Caco-2 (cell line): ENCODE results near the gene EHMT1. TPM values are rescaled to one million over a fixed set of nuclear protein-coding genes. Genes with fewer than 3 reads are reported as not detected.

ENCODE experiments used
- BruUV-seq: library from RNA; stranded (reverse); fragments of 400-500 nt; replicated peaks from 2 replicates; lab custom pipeline; 2021; lab: Mats Ljungman, UMichigan
- CTCF ChIA-PET: fragments of 300-600 bp; sonication (Branson Sonifier 250); formaldehyde crosslinking; loops from one replicate; lab custom pipeline; 2022; ENCODE audit warnings: antibody characterized with exemption; lab: Charles Lee
- POLR2A ChIA-PET: fragments of 300-600 bp; sonication (Branson Sonifier 250); formaldehyde crosslinking; loops from one replicate; lab custom pipeline; 2022; ENCODE audit warnings: antibody characterized with exemption; lab: Charles Lee
- DNase-seq, 2 experiments: peaks; one replicate each; pipeline versions ENCODE4 v3.0.0 to v3.0.0-alpha.2; 2020 to 2022
- H3K27me3 ChIP-seq: replicated peaks from 2 replicates; pipeline ENCODE4 v1.6.0; 2011; ENCODE audit warnings: low read length; ENCODE audit not compliant: control insufficient read depth, insufficient read depth
- H3K36me3 ChIP-seq: 2 replicates; pipeline ENCODE4 v1.5.1; 2011; ENCODE audit warnings: low read length; ENCODE audit not compliant: control insufficient read depth, insufficient read depth
- H3K4me1 ChIP-seq: fragments of 250-450 bp; sonication (Bioruptor Pico); 2 replicates; pipeline ENCODE4 v1.5.1; 2020; ENCODE audit warnings: mild to moderate bottlenecking
- H3K4me3 ChIP-seq: 2 replicates; pipeline ENCODE4 v1.5.1; 2011; ENCODE audit warnings: low read depth, mild to moderate bottlenecking, control low read depth, low read length
- H3K9me3 ChIP-seq: fragments of 250-450 bp; sonication (Bioruptor Pico); 2 replicates; pipeline ENCODE4 v1.5.1; 2020; ENCODE audit warnings: mild to moderate bottlenecking, moderate library complexity
- H3K27ac Mint-ChIP-seq: one replicate; pipeline ENCODE4 v1.8.0; 2022; ENCODE audit warnings: mixed read lengths; ENCODE audit not compliant: unreplicated experiment
- H3K27me3 Mint-ChIP-seq: one replicate; pipeline ENCODE4 v1.8.0; 2022; ENCODE audit warnings: mixed read lengths; ENCODE audit not compliant: insufficient read depth, unreplicated experiment
- H3K36me3 Mint-ChIP-seq: one replicate; pipeline ENCODE4 v1.8.0; 2022; ENCODE audit warnings: mild to moderate bottlenecking, mixed read lengths; ENCODE audit not compliant: insufficient read depth, unreplicated experiment
- H3K4me1 Mint-ChIP-seq: one replicate; pipeline ENCODE4 v1.8.0; 2022; ENCODE audit warnings: low read depth, mixed read lengths; ENCODE audit not compliant: unreplicated experiment
- H3K4me3 Mint-ChIP-seq: one replicate; pipeline ENCODE4 v1.8.0; 2022; ENCODE audit warnings: mild to moderate bottlenecking, moderate library complexity, mixed read lengths; ENCODE audit not compliant: unreplicated experiment
- H3K9me3 Mint-ChIP-seq: one replicate; pipeline ENCODE4 v1.8.0; 2022; ENCODE audit warnings: mixed read lengths; ENCODE audit not compliant: unreplicated experiment
- intact Hi-C: fragments of 100-400 bp; cut with micrococcal nuclease; formaldehyde crosslinking; loops from one replicate; pipeline ENCODE4 v1.10.0; 2022; ENCODE audit not compliant: unreplicated experiment
- total RNA-seq: library from RNA; stranded (reverse); gene quantifications from 2 replicates; pipeline ENCODE4 v1.2.3, GENCODE V29; 2022
- TF ChIP-seq, protein P1 (sequence below), 2 experiments: fragments of 200-600 bp in 1 of 2; IDR thresholded peaks; 1 replicate in 1 of 2; 2 replicates in 1 of 2; pipeline versions ENCODE4 v1.5.1 to v1.8.0; 2011 to 2022; ENCODE audit warnings: antibody characterized with exemption in 1 of 2, control low read depth in 1 of 2, inconsistent platforms in 1 of 2, low read depth in 1 of 2, low read length in 1 of 2, mild to moderate bottlenecking in 1 of 2, moderate library complexity in 1 of 2; ENCODE audit not compliant: insufficient read depth in 1 of 2, severe bottlenecking in 1 of 2, unreplicated experiment in 1 of 2

EHMT1 gene
- total RNA-seq, 1 experiment from 2014 or later = 92.9 TPM

GRCh38 chr9:137836151-137836830 lies 217.5 kb downstream of the EHMT1 start:
- H3K36me3 Mint-ChIP-seq = peaks cover 43% of the 10 kb centered on the region
- POLR2A ChIA-PET = no interaction called here
- H3K36me3 ChIP-seq = no peaks in the 10 kb centered on the region; the same call in 1 of the 2 replicates
- CTCF ChIA-PET = no interaction called here
- H3K9me3 Mint-ChIP-seq = peaks cover 7% of the 10 kb centered on the region
- no peaks in the 10 kb centered on the region for H3K4me1 Mint-ChIP-seq
- no peaks in the 10 kb centered on the region for H3K27me3 ChIP-seq
- H3K4me3 ChIP-seq = no peak overlapping the region
- H3K4me1 ChIP-seq = no peaks in the 10 kb centered on the region
- BruUV-seq = no TSS peak
- TF ChIP-seq, protein P1, sequence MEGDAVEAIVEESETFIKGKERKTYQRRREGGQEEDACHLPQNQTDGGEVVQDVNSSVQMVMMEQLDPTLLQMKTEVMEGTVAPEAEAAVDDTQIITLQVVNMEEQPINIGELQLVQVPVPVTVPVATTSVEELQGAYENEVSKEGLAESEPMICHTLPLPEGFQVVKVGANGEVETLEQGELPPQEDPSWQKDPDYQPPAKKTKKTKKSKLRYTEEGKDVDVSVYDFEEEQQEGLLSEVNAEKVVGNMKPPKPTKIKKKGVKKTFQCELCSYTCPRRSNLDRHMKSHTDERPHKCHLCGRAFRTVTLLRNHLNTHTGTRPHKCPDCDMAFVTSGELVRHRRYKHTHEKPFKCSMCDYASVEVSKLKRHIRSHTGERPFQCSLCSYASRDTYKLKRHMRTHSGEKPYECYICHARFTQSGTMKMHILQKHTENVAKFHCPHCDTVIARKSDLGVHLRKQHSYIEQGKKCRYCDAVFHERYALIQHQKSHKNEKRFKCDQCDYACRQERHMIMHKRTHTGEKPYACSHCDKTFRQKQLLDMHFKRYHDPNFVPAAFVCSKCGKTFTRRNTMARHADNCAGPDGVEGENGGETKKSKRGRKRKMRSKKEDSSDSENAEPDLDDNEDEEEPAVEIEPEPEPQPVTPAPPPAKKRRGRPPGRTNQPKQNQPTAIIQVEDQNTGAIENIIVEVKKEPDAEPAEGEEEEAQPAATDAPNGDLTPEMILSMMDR (IDR thresholded peaks at IDR 0.05; ENCODE audit: insufficient read depth in 1 of 2, low read depth in 1 of 2, low read length in 1 of 2, severe bottlenecking in 1 of 2, unreplicated experiment in 1 of 2) = no peak
- no peak for DNase-seq
- H3K9me3 ChIP-seq = no peaks in the 10 kb centered on the region
- intact Hi-C loops = no loop called here
- no peak overlapping the region for H3K27ac Mint-ChIP-seq
- H3K4me3 Mint-ChIP-seq = no peak overlapping the region
- no peaks in the 10 kb centered on the region for H3K27me3 Mint-ChIP-seq

DNA sequence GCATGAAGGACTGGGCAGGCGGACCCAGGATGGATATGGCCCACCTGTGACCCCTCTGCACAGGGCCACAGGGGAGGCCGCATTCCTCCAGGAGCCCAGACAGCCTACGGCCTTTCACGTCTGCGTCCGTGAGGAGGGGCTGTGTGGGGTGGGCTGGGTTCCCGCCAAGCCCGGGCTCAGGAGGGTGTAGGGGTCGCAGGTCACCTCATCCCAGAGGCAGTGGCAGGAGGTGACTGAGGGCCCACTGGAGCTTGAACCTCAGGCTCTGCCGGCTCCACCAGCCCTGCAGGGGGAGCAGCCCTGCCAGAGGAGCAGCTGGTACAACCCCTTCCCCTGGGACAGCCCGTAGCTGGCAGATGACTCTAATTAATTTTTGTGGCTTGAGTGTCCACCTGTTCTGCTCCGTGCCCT lies 218.0 kb downstream of the EHMT1 start:
- H3K36me3 Mint-ChIP-seq = peaks cover 38% of the 10 kb centered on the region
- no peak overlapping the region for H3K4me3 ChIP-seq
- DNase-seq = no peak
- no peaks in the 10 kb centered on the region for H3K9me3 ChIP-seq
- no peaks in the 10 kb centered on the region for H3K4me1 ChIP-seq
- H3K27me3 Mint-ChIP-seq = no peaks in the 10 kb centered on the region
- H3K4me3 Mint-ChIP-seq = no peak overlapping the region
- TF ChIP-seq, protein P1 (IDR thresholded peaks at IDR 0.05; ENCODE audit: insufficient read depth in 1 of 2, low read depth in 1 of 2, low read length in 1 of 2, severe bottlenecking in 1 of 2, unreplicated experiment in 1 of 2) = no peak
- POLR2A ChIA-PET = no interaction called here
- no peaks in the 10 kb centered on the region for H3K27me3 ChIP-seq
- H3K4me1 Mint-ChIP-seq = no peaks in the 10 kb centered on the region
- intact Hi-C loops = no loop called here
- no TSS peak for BruUV-seq
- no peak overlapping the region for H3K27ac Mint-ChIP-seq
- peaks cover 7% of the 10 kb centered on the region for H3K9me3 Mint-ChIP-seq
- no peaks in the 10 kb centered on the region; the same call in 1 of the 2 replicates for H3K36me3 ChIP-seq
- CTCF ChIA-PET = no interaction called here

DNA sequence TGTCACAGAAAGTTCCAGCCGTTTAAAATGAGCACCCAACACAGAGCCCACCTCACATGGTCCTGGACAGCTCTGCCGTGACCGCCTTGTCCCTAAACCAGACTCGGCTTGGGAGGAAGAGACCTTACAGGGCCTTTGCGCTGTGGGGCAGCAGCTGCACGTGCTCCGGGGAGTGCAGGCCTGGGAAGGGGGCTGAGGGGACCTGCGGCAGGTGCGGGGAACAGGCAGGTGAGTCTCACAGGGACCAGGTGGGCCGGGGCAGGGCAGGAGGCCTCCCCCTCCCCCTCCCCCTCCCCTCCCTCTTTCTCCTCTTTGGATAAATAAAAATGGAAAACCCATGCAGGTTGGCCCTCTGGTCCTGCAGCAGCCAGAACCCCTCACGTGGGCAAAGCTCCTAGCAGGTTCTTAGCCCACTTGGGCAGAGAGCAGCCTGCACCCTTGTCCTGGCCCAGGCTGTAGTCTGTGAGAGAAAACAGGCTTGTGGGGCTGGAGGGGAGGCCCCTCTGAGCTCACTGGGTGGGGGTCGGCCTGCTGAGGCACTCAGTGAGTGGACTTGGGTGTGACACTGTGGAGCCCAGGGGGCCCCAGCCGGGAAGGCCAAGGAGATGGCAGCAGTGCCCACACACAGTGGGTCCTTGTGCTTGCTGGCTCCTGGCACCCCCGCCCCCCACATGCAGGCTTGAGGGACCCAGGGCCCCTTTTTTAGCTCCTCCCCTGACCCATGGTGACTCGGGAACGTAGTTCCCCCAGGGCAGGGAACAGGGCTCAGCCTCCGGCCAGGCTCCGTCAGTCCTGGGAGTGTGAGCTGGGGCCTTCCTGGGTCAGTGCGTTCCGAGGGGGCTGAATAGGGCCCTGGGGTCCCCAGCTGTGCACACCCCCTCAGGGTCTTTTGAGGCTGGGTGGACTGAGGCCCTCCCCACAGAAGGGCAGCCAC lies 218.8 kb downstream of the EHMT1 start:
- TF ChIP-seq, protein P1 (IDR thresholded peaks at IDR 0.05; ENCODE audit: insufficient read depth in 1 of 2, low read depth in 1 of 2, low read length in 1 of 2, severe bottlenecking in 1 of 2, unreplicated experiment in 1 of 2) = no peak
- Mint-ChIP-seq H3K27ac (no peak overlapping the region), H3K36me3 (peaks cover 30% of the 10 kb centered on the region), H3K27me3 (no peaks in the 10 kb centered on the region), H3K4me1 (no peaks in the 10 kb centered on the region), H3K4me3 (no peak overlapping the region), H3K9me3 (peaks cover 7% of the 10 kb centered on the region)
- H3K9me3 ChIP-seq = no peaks in the 10 kb centered on the region
- no peak overlapping the region for H3K4me3 ChIP-seq
- no TSS peak for BruUV-seq
- H3K27me3 ChIP-seq = no peaks in the 10 kb centered on the region
- H3K4me1 ChIP-seq = no peaks in the 10 kb centered on the region
- no peak for DNase-seq
- CTCF ChIA-PET = no interaction called here
- no peaks in the 10 kb centered on the region; the same call in 1 of the 2 replicates for H3K36me3 ChIP-seq
- intact Hi-C loops = no loop called here
- POLR2A ChIA-PET = no interaction called here
